CD14-positive monocyte (primary cell): ENCODE data around the gene KIAA1328. TPM values are rescaled to one million over a fixed set of nuclear protein-coding genes. Genes with fewer than 3 reads are reported as not detected.

Source experiments
- DNase-seq, 3 donors: peaks; one replicate each; pipeline ENCODE4 v3.0.0-alpha.2; 2011 to 2022
- H2AFZ ChIP-seq: 2 replicates; pipeline ENCODE4 v1.6.0; 2012; ENCODE audit warnings: mild to moderate bottlenecking, low read depth, low read length, inconsistent platforms; ENCODE audit not compliant: insufficient read depth, poor library complexity, severe bottlenecking
- H3K27ac ChIP-seq, 2 donors: 1 replicate in 1 of 2; 2 replicates in 1 of 2; pipeline ENCODE4 v1.5.1; 2012 to 2013; ENCODE audit warnings: low read length in 2 of 2, control low read depth in 1 of 2, inconsistent platforms in 1 of 2, low read depth in 1 of 2, mild to moderate bottlenecking in 1 of 2
- H3K27me3 ChIP-seq, 2 donors: one replicate each; pipeline versions ENCODE4 v1.6.0 to v1.6.1; 2011 to 2013; ENCODE audit warnings: low read length in 2 of 2; ENCODE audit not compliant: control insufficient read depth in 2 of 2, insufficient read depth in 2 of 2
- H3K36me3 ChIP-seq, 2 donors: replicated peaks in 1 of 2; 1 replicate in 1 of 2; 2 replicates in 1 of 2; pipeline versions ENCODE4 v1.5.1 to v1.6.1; 2012 to 2013; ENCODE audit warnings: low read length in 2 of 2, control low read depth in 1 of 2, inconsistent platforms in 1 of 2, mild to moderate bottlenecking in 1 of 2; ENCODE audit not compliant: insufficient read depth in 2 of 2, control insufficient read depth in 1 of 2
- H3K4me1 ChIP-seq, 2 donors: 1 replicate in 1 of 2; 2 replicates in 1 of 2; pipeline versions ENCODE4 v1.5.1 to v1.6.1; 2012 to 2013; ENCODE audit warnings: low read length in 2 of 2, control low read depth in 1 of 2, inconsistent platforms in 1 of 2, mild to moderate bottlenecking in 1 of 2, moderate library complexity in 1 of 2; ENCODE audit not compliant: insufficient read depth in 2 of 2, control insufficient read depth in 1 of 2
- H3K4me2 ChIP-seq: replicated peaks from 2 replicates; pipeline ENCODE3; 2012; ENCODE audit warnings: low read length, moderate library complexity, mild to moderate bottlenecking; ENCODE audit not compliant: poor library complexity, severe bottlenecking; ENCODE audit errors: extremely low read depth
- H3K4me3 ChIP-seq, 3 experiments: fragments of 200-600 bp in 1 of 3; sonication (generic) in 1 of 3; replicated peaks in 1 of 3; 1 replicate in 2 of 3; 2 replicates in 1 of 3; pipeline ENCODE4 v1.5.1; 2011 to 2013; ENCODE audit warnings: low read length in 3 of 3, mild to moderate bottlenecking in 3 of 3, control low read depth in 2 of 3, low read depth in 2 of 3, inconsistent platforms in 1 of 3, moderate library complexity in 1 of 3
- H3K79me2 ChIP-seq: 2 replicates; pipeline ENCODE4 v1.6.0; 2012; ENCODE audit warnings: mild to moderate bottlenecking, control low read depth, inconsistent platforms, low read length, moderate library complexity; ENCODE audit not compliant: insufficient read depth
- H3K9ac ChIP-seq: 2 replicates; pipeline ENCODE4 v1.6.0; 2017; ENCODE audit warnings: low read length, mild to moderate bottlenecking; ENCODE audit not compliant: insufficient read depth, poor library complexity, severe bottlenecking
- H3K9me3 ChIP-seq, 2 donors: replicated peaks in 1 of 2; 1 replicate in 1 of 2; 2 replicates in 1 of 2; pipeline versions ENCODE4 v1.5.1 to v1.6.1; 2012 to 2013; ENCODE audit warnings: low read length in 2 of 2, control low read depth in 1 of 2; ENCODE audit not compliant: control insufficient read depth in 1 of 2, insufficient read depth in 1 of 2
- H4K20me1 ChIP-seq: 2 replicates; pipeline ENCODE4 v1.6.0; 2012; ENCODE audit warnings: mild to moderate bottlenecking, low read length, control low read depth, moderate library complexity; ENCODE audit not compliant: insufficient read depth
- H3K27ac Mint-ChIP-seq, 7 donors: one replicate each; pipeline ENCODE4 v1.8.0; 2020; ENCODE audit warnings: mild to moderate bottlenecking in 7 of 7, mixed read lengths in 7 of 7, moderate library complexity in 6 of 7, inconsistent platforms in 2 of 7
- H3K27me3 Mint-ChIP-seq, 3 donors: one replicate each; pipeline ENCODE4 v1.8.0; 2021 to 2022; ENCODE audit warnings: low read depth in 3 of 3, mild to moderate bottlenecking in 3 of 3, mixed read lengths in 3 of 3, moderate library complexity in 3 of 3, inconsistent platforms in 1 of 3
- H3K36me3 Mint-ChIP-seq, 2 donors: one replicate each; pipeline ENCODE4 v1.8.0; 2020; ENCODE audit warnings: mixed read lengths in 2 of 2, inconsistent platforms in 1 of 2, mild to moderate bottlenecking in 1 of 2
- H3K4me1 Mint-ChIP-seq: one replicate; pipeline ENCODE4 v1.8.0; 2020; ENCODE audit warnings: mild to moderate bottlenecking, mixed read lengths
- H3K4me3 Mint-ChIP-seq, 2 donors: one replicate each; pipeline ENCODE4 v1.8.0; 2020; ENCODE audit warnings: mild to moderate bottlenecking in 2 of 2, mixed read lengths in 2 of 2, moderate library complexity in 1 of 2
- H3K9me3 Mint-ChIP-seq, 7 donors: one replicate each; pipeline ENCODE4 v1.8.0; 2020 to 2022; ENCODE audit warnings: mixed read lengths in 7 of 7, mild to moderate bottlenecking in 6 of 7, moderate library complexity in 6 of 7, inconsistent platforms in 2 of 7
- CTCF ChIP-seq: fragments of 200-600 bp; IDR thresholded peaks from one replicate; pipeline ENCODE4 v1.8.0; 2022; ENCODE audit warnings: antibody characterized with exemption, mild to moderate bottlenecking
- WGBS: methylation state at CpG from one replicate; pipeline ENCODE4 v1.1.5; 2013; ENCODE audit warnings: missing lambda C conversion rate; ENCODE audit not compliant: insufficient coverage; 5-methylcytosine and 5-hydroxymethylcytosine counted together
- intact Hi-C, 2 donors: fragments of 100-400 bp; cut with micrococcal nuclease; formaldehyde crosslinking; loops; one replicate each; pipeline versions ENCODE4 v1.15.0 to v1.15.1; 2023
- polyA plus RNA-seq, 3 donors: library from polyadenylated mRNA; depleted of rRNA in 1 of 3; unstranded in 2 of 3; stranded (reverse) in 1 of 3; fragments of 300-500 nt in 2 of 3; fragments of >200 nt in 1 of 3; fragmentation: Illumina TruSeq in 2 of 3; gene quantifications; 1 replicate in 2 of 3; 2 replicates in 1 of 3; pipeline ENCODE4 v1.2.3, GENCODE V29; 2012 to 2021

KIAA1328 gene
- polyA plus RNA-seq, 3 donors: 3.7 to 3.9 (median 3.8) TPM

GRCh38 chr18:36950282-36950681 is 121.4 kb downstream of the KIAA1328 start:
- peaks cover 0 to 6% (median 2%) of the 10 kb centered on the region in 7 donors for H3K9me3 Mint-ChIP-seq
- H3K36me3 ChIP-seq: no peaks in the 10 kb centered on the region

GRCh38 chr18:36950960-36951359 is 122.0 kb downstream of the KIAA1328 start:
- H3K4me2 ChIP-seq: no peak overlapping the region
- Mint-ChIP-seq H3K4me1 (no peaks in the 10 kb centered on the region), H3K4me3 (no peak overlapping the region), H3K9me3 (peaks cover 0 to 6% (median 3%) of the 10 kb centered on the region in 7 donors), H3K27ac (no peak overlapping the region), H3K36me3 (peaks cover 2% of the 10 kb centered on the region in 2 donors), H3K27me3 (no peaks in the 10 kb centered on the region)
- no peaks in the 10 kb centered on the region for H4K20me1 ChIP-seq
- intact Hi-C loops: no loop called here
- no peak overlapping the region for H3K9ac ChIP-seq
- no peak for TF ChIP-seq CTCF
- no CpG with 5 or more reads among the region's 2 CpGs for whole genome bisulfite sequencing
- no peaks in the 10 kb centered on the region for H3K79me2 ChIP-seq
- H3K27ac ChIP-seq: no peak overlapping the region
- H2AFZ ChIP-seq: no peak overlapping the region
- no peak overlapping the region for H3K4me3 ChIP-seq
- DNase-seq: no peak
- no peaks in the 10 kb centered on the region for H3K9me3 ChIP-seq
- no peaks in the 10 kb centered on the region for H3K4me1 ChIP-seq
- no peaks in the 10 kb centered on the region for H3K36me3 ChIP-seq
- H3K27me3 ChIP-seq: no peaks in the 10 kb centered on the region

More at GRCh38 chr18:36950282-36950681, 121.4 kb downstream of the KIAA1328 start:
- Histone ChIP-seq H3K9me3 (no peaks in the 10 kb centered on the region), H3K4me2 (no peak overlapping the region), H4K20me1 (no peaks in the 10 kb centered on the region), H3K4me3 (no peak overlapping the region), H2AFZ (no peak overlapping the region), H3K27me3 (no peaks in the 10 kb centered on the region), H3K27ac (no peak overlapping the region), H3K9ac (no peak overlapping the region), H3K79me2 (no peaks in the 10 kb centered on the region), H3K4me1 (no peaks in the 10 kb centered on the region)
- H3K36me3 Mint-ChIP-seq: peaks cover 2% of the 10 kb centered on the region in 2 donors
- TF ChIP-seq CTCF: no peak
- no peak overlapping the region for H3K27ac Mint-ChIP-seq
- 50% methylated on average over 2 of the region's 4 CpGs for WGBS
- intact Hi-C loops: no loop called here
- no peaks in the 10 kb centered on the region for H3K27me3 Mint-ChIP-seq
- no peak for DNase-seq
- H3K4me3 Mint-ChIP-seq: no peak overlapping the region
- no peaks in the 10 kb centered on the region for H3K4me1 Mint-ChIP-seq
